ENCODE results near the gene ZFP28. TPM values are rescaled to one million over a fixed set of nuclear protein-coding genes. Genes with fewer than 3 reads are reported as not detected.

ZFP28 gene
- total RNA-seq, 2 donors from 2014 or later = 4.8 to 5.7 TPM

DNA sequence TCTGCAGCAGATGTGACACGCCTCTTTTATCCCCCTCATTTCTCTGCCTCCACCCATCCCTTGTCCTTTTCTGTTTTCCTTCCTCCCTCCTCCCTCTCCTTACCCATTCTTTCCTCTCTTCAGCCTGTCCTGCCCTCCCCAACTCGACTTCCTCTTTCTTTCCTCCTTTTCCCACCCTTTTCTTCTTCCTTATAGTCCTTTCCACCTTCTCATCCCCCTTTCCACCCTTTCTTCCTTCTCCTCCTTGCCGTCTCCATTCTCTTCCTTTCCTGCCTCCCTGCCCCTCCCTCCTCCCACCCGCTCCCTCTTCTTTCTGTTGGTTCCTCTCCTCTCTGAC is 55.7 kb downstream of the ZFP28 start:
- DNase-seq = no peak
- no peak for ATAC-seq
- intact Hi-C loops (cut with DNase I) = no loop called here

DNA sequence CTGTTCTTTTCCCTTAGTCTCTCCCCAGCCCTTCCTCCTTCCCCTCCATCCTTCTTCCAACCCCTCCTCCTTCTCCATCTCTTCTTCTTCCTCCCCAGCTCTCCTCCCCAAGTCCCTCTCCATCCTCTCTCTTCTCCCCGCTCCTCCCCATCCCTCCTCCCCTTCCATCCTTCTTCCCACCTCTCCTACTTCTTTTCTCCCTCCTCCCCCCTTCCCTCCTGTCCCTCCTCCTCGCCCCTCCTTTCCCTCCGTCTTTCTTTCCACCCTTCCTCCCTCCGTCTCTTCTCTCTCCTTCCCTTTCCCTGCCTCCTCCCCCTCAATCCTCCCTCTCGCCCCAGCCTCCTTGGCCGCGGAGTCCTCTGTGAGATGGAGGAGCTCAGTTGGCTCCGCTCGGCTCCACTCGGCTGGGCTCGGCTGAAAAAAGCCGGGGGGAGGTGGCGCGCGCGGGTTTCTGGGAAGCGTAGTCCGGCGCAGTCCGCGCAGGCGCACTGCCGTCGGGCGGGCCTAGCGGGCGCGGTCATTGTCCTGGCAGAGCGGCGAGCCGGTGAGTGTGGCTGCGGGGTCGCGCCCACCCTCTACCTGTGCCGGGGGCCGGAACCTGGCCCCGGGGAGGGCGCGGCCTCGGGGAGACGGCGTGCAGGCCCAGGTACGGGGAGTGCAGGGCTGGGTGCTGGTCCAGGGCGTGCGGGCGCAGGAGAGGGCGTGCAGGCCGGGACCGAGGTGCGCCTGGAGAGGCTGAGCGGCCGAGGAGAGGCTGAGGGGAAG is 56.2 kb downstream of the ZFP28 start, which contains the start of gene ZNF71:
ZNF71 (plus strand) TSS at position 520 of the 765 bp plus-strand sequence. CDS start 6,257 bp downstream, outside the sequence.
- intact Hi-C loops (cut with DNase I) = no loop called here
- DNase-seq (peak; percentile 94), ATAC-seq (peak; percentile 98)

DNA sequence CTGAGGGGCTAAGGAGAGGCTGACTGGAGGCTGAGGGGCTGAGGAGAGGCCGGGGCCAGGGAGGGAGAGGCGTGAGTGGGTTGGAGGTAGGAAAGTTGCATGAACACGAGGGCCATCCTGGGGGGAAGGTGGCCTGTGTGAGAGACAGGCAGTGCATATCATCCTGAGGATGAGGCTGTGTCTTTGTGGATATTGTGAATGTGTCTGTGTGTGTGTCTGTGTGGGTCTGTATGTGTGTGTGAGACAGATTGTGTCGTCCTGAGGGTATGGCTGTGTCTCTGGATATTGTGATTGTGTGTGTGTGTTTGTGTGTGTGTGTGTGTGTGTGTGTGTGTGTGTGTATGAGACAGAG is 56.8 kb downstream of the ZFP28 start:
- intact Hi-C loops (cut with DNase I) = no loop called here
- ATAC-seq = no peak
- DNase-seq = no peak

DNA sequence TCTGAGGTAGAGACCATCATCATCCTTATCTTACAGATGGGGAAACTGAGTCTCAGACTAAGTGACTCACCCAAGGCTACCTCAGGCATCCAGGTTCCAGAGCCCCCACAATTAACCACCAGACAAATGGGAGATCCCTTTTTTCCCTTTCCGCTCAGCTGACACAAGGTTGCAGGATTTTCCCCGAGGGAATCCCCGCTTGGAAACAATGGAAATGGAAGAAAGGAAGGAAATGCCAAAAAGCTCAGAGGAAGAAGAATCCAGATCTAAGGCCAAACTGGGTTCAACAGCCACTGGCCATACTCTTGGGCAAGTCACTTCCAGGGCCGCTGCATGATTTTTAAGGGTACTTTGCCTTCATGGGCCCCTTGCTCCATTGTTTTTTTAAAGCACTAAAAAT is 57.9 kb downstream of the ZFP28 start:
- DNase-seq (no peak), ATAC-seq (no peak)
- intact Hi-C loops (cut with DNase I) = no loop called here

DNA sequence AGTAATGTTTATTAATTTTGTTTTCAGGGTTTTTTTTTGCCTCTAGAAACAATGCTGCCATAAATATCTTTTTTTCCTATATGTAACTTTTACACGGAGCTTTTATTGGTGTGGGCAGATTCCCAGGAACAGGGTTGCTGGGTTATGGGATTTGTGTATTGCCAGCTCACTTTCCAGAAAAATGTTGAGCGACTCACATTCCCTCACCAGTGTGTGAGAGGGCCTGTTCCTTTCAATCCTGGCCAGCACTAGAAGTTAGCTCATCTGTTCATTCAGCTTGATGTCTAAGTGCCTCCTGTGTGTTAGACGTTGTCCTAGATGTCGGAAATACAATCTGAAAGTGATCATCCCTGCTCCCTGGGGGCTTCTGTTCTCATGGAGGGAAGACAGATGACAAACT is 58.9 kb downstream of the ZFP28 start:
- ATAC-seq (no peak), DNase-seq (no peak)
- intact Hi-C loops (cut with DNase I) = no loop called here

DNA sequence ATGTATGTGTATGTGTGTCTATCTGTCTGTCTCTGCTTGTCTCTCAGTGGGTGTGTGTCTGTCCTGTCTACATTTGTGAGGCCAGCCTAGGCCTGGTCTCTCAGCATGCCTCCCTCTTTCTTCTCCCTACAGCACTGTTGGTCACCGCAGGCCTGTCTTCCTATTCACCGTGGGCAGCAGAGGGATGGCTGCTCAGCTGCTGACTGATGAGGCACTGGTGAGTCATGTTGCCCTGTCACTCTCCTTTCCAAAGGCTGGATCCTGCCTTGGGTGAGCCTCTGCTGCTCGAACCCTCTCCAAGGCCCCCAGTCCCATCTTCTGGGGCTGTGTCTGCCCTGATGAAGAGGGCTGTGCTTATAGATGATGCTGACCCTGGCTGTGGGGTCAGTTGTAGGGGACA is 62.6 kb downstream of the ZFP28 start:
- no peak for ATAC-seq
- DNase-seq = no peak
- intact Hi-C loops (cut with DNase I) = no loop called here

DNA sequence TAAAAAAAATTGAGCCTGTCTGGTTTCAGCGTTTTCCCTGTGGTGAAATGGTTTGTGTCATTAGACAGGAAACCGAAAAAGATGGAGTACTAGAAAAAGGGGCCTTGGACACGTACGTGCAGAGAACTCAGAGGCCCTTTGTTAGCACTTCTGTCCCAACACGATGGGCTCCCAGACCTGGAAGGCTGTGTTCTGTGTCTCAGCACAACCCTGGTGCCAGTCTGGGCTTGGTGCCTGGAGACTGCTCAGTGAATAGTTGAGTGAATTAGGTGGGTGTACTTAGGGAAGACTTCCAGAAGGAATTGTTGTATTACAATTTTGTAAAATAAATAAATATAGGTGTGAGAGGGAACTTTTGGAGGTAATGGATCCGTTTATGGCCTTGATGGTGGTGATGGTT is 65.1 kb downstream of the ZFP28 start:
- ATAC-seq = peak in 1 of 2 donors; percentile 79
- intact Hi-C loops (cut with DNase I) = no loop called here
- DNase-seq = no peak

Other genes starting within 250 kb of the ZFP28 start
- gene ZSCAN5A, start 224.1 kb upstream of the ZFP28 start, total RNA-seq = 10 to 100 TPM; 16.4 to 18.4 TPM
- 1 to 10 TPM; 4.0 to 4.4 TPM for gene ZNF582, start 145.4 kb upstream of the ZFP28 start, total RNA-seq
- gene ZNF583, start 134.6 kb upstream of the ZFP28 start, total RNA-seq = 1 to 10 TPM; 5.0 to 6.2 TPM
- gene ZNF667, start 61.6 kb upstream of the ZFP28 start, total RNA-seq = 1 to 10 TPM; 4.0 to 4.9 TPM
- 1 to 10 TPM; 4.7 to 5.4 TPM for gene ZNF471, start 31.1 kb upstream of the ZFP28 start, total RNA-seq
- 1 to 10 TPM; 3.4 TPM for gene ZNF470, start 28.5 kb downstream of the ZFP28 start, total RNA-seq
- 1 to 10 TPM; 5.6 to 7.8 TPM for gene ZNF71, start 56.4 kb downstream of the ZFP28 start, total RNA-seq
- under 1 TPM in 1 of 2 donors, not detected in 1; 0.39 TPM for gene SMIM17, start 104.2 kb downstream of the ZFP28 start, total RNA-seq
- gene ZNF835, start 132.8 kb downstream of the ZFP28 start, total RNA-seq = 1 to 10 TPM; 2.2 to 4.1 TPM

Measured in left cardiac atrium (tissue), 4 donors.